Effector memory CD4-positive, alpha-beta T cell (primary cell): ENCODE measurements around the gene MT1X.

Experiments used
- DNase-seq, 3 donors: peaks; one replicate each; pipeline ENCODE4 v3.0.0-alpha.2; 2020
- H3K27ac ChIP-seq: 2 replicates; pipeline ENCODE4 v1.7.0; 2013; ENCODE audit warnings: mild to moderate bottlenecking, low read length, moderate library complexity; ENCODE audit not compliant: insufficient read depth, poor library complexity, severe bottlenecking
- H3K27me3 ChIP-seq: replicated peaks from 2 replicates; pipeline ENCODE4 v1.7.0; 2013; ENCODE audit warnings: mild to moderate bottlenecking, low read length; ENCODE audit not compliant: insufficient read depth, control insufficient read depth, poor library complexity, severe bottlenecking
- H3K36me3 ChIP-seq: 2 replicates; pipeline ENCODE4 v1.7.0; 2013; ENCODE audit warnings: mild to moderate bottlenecking, low read length, moderate library complexity; ENCODE audit not compliant: control insufficient read depth, insufficient read depth
- H3K4me1 ChIP-seq: 2 replicates; pipeline ENCODE4 v1.7.0; 2013; ENCODE audit warnings: low read length, mild to moderate bottlenecking; ENCODE audit not compliant: control insufficient read depth, insufficient read depth, poor library complexity, severe bottlenecking
- H3K4me3 ChIP-seq: 2 replicates; pipeline ENCODE4 v1.7.0; 2013; ENCODE audit warnings: low read length, low read depth, mild to moderate bottlenecking; ENCODE audit not compliant: insufficient read depth, poor library complexity, severe bottlenecking
- H3K9me3 ChIP-seq: 2 replicates; pipeline ENCODE4 v1.7.0; 2013; ENCODE audit warnings: mild to moderate bottlenecking, low read length, moderate library complexity; ENCODE audit not compliant: control insufficient read depth

The MT1X gene

GRCh38 chr16:56677474-56677873, 4.8 kb upstream of the MT1X start:
- Histone ChIP-seq H3K4me3 (no peak overlapping the region), H3K27me3 (no peaks in the 10 kb centered on the region)

GRCh38 chr16:56679078-56679730, 3.1 kb upstream of the MT1X start:
- H3K4me3 ChIP-seq, result no peak overlapping the region
- no peaks in the 10 kb centered on the region for H3K36me3 ChIP-seq
- H3K27me3 ChIP-seq, result no peaks in the 10 kb centered on the region
- H3K27ac ChIP-seq, result no peak overlapping the region
- DNase-seq, result no peak
- H3K4me1 ChIP-seq, result peaks cover 14% of the 10 kb centered on the region
- no peaks in the 10 kb centered on the region for H3K9me3 ChIP-seq

More at GRCh38 chr16:56677474-56677873, 4.8 kb upstream of the MT1X start:
- Histone ChIP-seq H3K27ac (no peak overlapping the region), H3K4me1 (peaks cover 7% of the 10 kb centered on the region), H3K36me3 (no peaks in the 10 kb centered on the region), H3K9me3 (no peaks in the 10 kb centered on the region)
- DNase-seq, result no peak

GRCh38 chr16:56679818-56680217, 2.5 kb upstream of the MT1X start:
- Histone ChIP-seq H3K27me3 (no peaks in the 10 kb centered on the region), H3K27ac (no peak overlapping the region), H3K4me1 (peaks cover 14% of the 10 kb centered on the region), H3K9me3 (no peaks in the 10 kb centered on the region), H3K36me3 (no peaks in the 10 kb centered on the region), H3K4me3 (no peak overlapping the region)
- no peak for DNase-seq

GRCh38 chr16:56682703-56683397, 580 bp downstream of the MT1X start:
- DNase-seq, result no peak
- H3K27ac ChIP-seq, result peak overlapping the region; percentile 80
- H3K4me1 ChIP-seq, result peaks cover 8% of the 10 kb centered on the region
- H3K9me3 ChIP-seq, result no peaks in the 10 kb centered on the region
- no peaks in the 10 kb centered on the region for H3K36me3 ChIP-seq
- H3K4me3 ChIP-seq, result peak overlapping the region; percentile 86
- H3K27me3 ChIP-seq, result no peaks in the 10 kb centered on the region

- no peaks in the 10 kb centered on the region for H3K9me3 ChIP-seq
- no peak for DNase-seq
- peak overlapping the region; percentile 86 for H3K4me3 ChIP-seq
- peaks cover 8% of the 10 kb centered on the region for H3K4me1 ChIP-seq
- H3K27me3 ChIP-seq, result no peaks in the 10 kb centered on the region
- no peak overlapping the region for H3K27ac ChIP-seq
- no peaks in the 10 kb centered on the region for H3K36me3 ChIP-seq
These were observed 1.3 kb downstream of the MT1X start for GRCh38 chr16:56683424-56684172.

GRCh38 chr16:56684256-56684925, 2.1 kb downstream of the MT1X start:
- Histone ChIP-seq H3K4me3 (no peak overlapping the region), H3K27me3 (no peaks in the 10 kb centered on the region), H3K9me3 (no peaks in the 10 kb centered on the region), H3K36me3 (no peaks in the 10 kb centered on the region), H3K27ac (no peak overlapping the region), H3K4me1 (peaks cover 8% of the 10 kb centered on the region)
- DNase-seq, result no peak

GRCh38 chr16:56684926-56685590, 2.8 kb downstream of the MT1X start:
- H3K27me3 ChIP-seq, result no peaks in the 10 kb centered on the region
- H3K9me3 ChIP-seq, result no peaks in the 10 kb centered on the region
- DNase-seq, result no peak
- no peaks in the 10 kb centered on the region for H3K36me3 ChIP-seq
- peaks cover 8% of the 10 kb centered on the region for H3K4me1 ChIP-seq
- no peak overlapping the region for H3K4me3 ChIP-seq
- no peak overlapping the region for H3K27ac ChIP-seq

- H3K9me3 ChIP-seq, result no peaks in the 10 kb centered on the region
These were observed 4.5 kb downstream of the MT1X start for GRCh38 chr16:56686758-56687157.

GRCh38 chr16:56688762-56689161, 6.5 kb downstream of the MT1X start:
- no peaks in the 10 kb centered on the region for H3K4me1 ChIP-seq
- no peak overlapping the region for H3K27ac ChIP-seq
- H3K27me3 ChIP-seq, result no peaks in the 10 kb centered on the region
- H3K4me3 ChIP-seq, result no peak overlapping the region
- H3K9me3 ChIP-seq, result no peaks in the 10 kb centered on the region
- no peaks in the 10 kb centered on the region for H3K36me3 ChIP-seq
- no peak for DNase-seq

More at GRCh38 chr16:56686758-56687157, 4.5 kb downstream of the MT1X start:
- DNase-seq, result no peak
- Histone ChIP-seq H3K36me3 (no peaks in the 10 kb centered on the region), H3K4me3 (no peak overlapping the region), H3K27me3 (no peaks in the 10 kb centered on the region), H3K4me1 (peaks cover 8% of the 10 kb centered on the region), H3K27ac (no peak overlapping the region)
